ENCODE measurements around the gene ADGRG4. TPM values are rescaled to one million over a fixed set of nuclear protein-coding genes. Genes with fewer than 3 reads are reported as not detected.

The ADGRG4 gene
- total and polyA plus RNA-seq, 2 of the 8 experiments (the other 6 are each of a cell fraction or from before 2014, with no cell fraction given), result not detected

- Histone ChIP-seq H3K14ac (ENCODE audit: insufficient read length) (no peak overlapping the region), H3K79me1 (ENCODE audit: low read depth, low read length) (no peaks in the 10 kb centered on the region), H4K91ac (replicated peaks; ENCODE audit: insufficient read length, low read length) (no peak overlapping the region), H3K18ac (ENCODE audit: extremely low read depth, low read length) (no peak overlapping the region), H2BK12ac (ENCODE audit: low read depth, low read length) (no peak overlapping the region), H2BK20ac (ENCODE audit: low read length) (no peak overlapping the region), H3K79me2 (ENCODE audit: control insufficient read depth in 1 of 2, insufficient read depth in 2 of 2, low read length in 2 of 2) (no peaks in the 10 kb centered on the region), H2BK15ac (ENCODE audit: low read length) (no peak overlapping the region), H3K27ac (ENCODE audit: low read depth, low read length) (no peak overlapping the region), H3K27me3 (replicated peaks in 1 of 4; ENCODE audit: control insufficient read depth in 3 of 4, extremely low read depth in 1 of 4, insufficient read depth in 3 of 4, low read length in 3 of 4) (no peaks in the 10 kb centered on the region), H3K9ac (replicated peaks in 1 of 4; ENCODE audit: extremely low read depth in 1 of 4, low read depth in 3 of 4, low read length in 3 of 4) (no peak overlapping the region), H4K20me1 (replicated peaks in 1 of 2; ENCODE audit: control insufficient read depth in 1 of 2, insufficient read depth in 2 of 2, low read length in 2 of 2) (no peaks in the 10 kb centered on the region), H2BK5ac (ENCODE audit: low read depth, low read length) (no peak overlapping the region), H3K23me2 (ENCODE audit: low read depth, low read length) (no peaks in the 10 kb centered on the region; the same call in 1 of the 2 replicates), H3K56ac (replicated peaks; ENCODE audit: insufficient read length, low read depth, low read length) (no peak overlapping the region), H3K23ac (ENCODE audit: insufficient read length) (no peak overlapping the region), H3K4me1 (replicated peaks in 1 of 4; ENCODE audit: control insufficient read depth in 3 of 4, insufficient read depth in 4 of 4, low read length in 3 of 4) (no peaks in the 10 kb centered on the region), H4K5ac (ENCODE audit: insufficient read length, low read depth, low read length) (no peak overlapping the region), H2AFZ (ENCODE audit: low read length) (no peak overlapping the region), H2BK120ac (replicated peaks; ENCODE audit: low read depth, low read length) (no peak overlapping the region), H3K36me3 (ENCODE audit: control insufficient read depth in 2 of 4, insufficient read depth in 4 of 4, low read length in 3 of 4) (no peaks in the 10 kb centered on the region), H3K4ac (replicated peaks; ENCODE audit: insufficient read length, low read depth, low read length) (no peak overlapping the region), H4K8ac (ENCODE audit: extremely low read depth, insufficient read depth, low read length) (no peak overlapping the region), H3K4me3 (ENCODE audit: extremely low read depth in 1 of 4, insufficient read depth in 2 of 4, low read depth in 3 of 4, low read length in 4 of 4) (no peak overlapping the region), H2AK5ac (ENCODE audit: low read depth, low read length) (no peak overlapping the region), H3K9me3 (ENCODE audit: insufficient read depth in 2 of 2, low read depth in 1 of 2, low read length in 1 of 2) (no peaks in the 10 kb centered on the region), H3K4me2 (ENCODE audit: insufficient read depth in 1 of 2, low read depth in 2 of 2, low read length in 2 of 2) (no peak overlapping the region)
- TF ChIP-seq ASH2L (IDR thresholded peaks at IDR 0.05; ENCODE audit: low read length) (no peak), ZNF274 (IDR thresholded peaks at IDR 0.05; ENCODE audit: borderline replicate concordance, extremely low read depth, low read length) (no peak), CBX5 (IDR thresholded peaks at IDR 0.05; ENCODE audit: low read depth, low read length) (no peak), FOSL1 (IDR thresholded peaks at IDR 0.05; ENCODE audit: insufficient read depth, low read depth, low read length) (no peak), BCL11A (IDR thresholded peaks at IDR 0.05; ENCODE audit: low read depth in 2 of 2, low read length in 2 of 2) (no peak), RBBP5 (IDR thresholded peaks at IDR 0.05; ENCODE audit: borderline replicate concordance, low read depth, low read length) (no peak), TCF12 (IDR thresholded peaks at IDR 0.05; ENCODE audit: low read depth, low read length) (no peak), RXRA (IDR thresholded peaks at IDR 0.05; ENCODE audit: insufficient read depth, low read depth, low read length) (no peak)
- FAIRE-seq (no peak), DNase-seq (ENCODE audit: low read depth in 1 of 2, low spot score in 2 of 2) (no peak)
- CTCF ChIA-PET (ENCODE audit: partially characterized antibody), result no interaction called here
- WGBS, 2 experiments (ENCODE audit: extremely low coverage in 1 of 2, insufficient coverage in 1 of 2, insufficient read length in 1 of 2, insufficient replicate concordance in 2 of 2, low coverage in 1 of 2, low lambda C conversion rate in 2 of 2, missing lambda C conversion rate in 1 of 2), result 92% methylated on average over 3 of the region's 3 CpGs; no CpG with 5 or more reads in 1 of the 2 experiments
- POLR2A ChIA-PET (ENCODE audit: partially characterized antibody), result no interaction called here
These were observed 20.8 kb downstream of the ADGRG4 start for GRCh38 chrX:136321532-136321931.
